Erythroblast (primary cell): ENCODE results near the gene PCNX1.

Experiments
- GATA1 ChIP-seq: IDR thresholded peaks from 2 replicates; pipeline ENCODE4 v1.6.1; 2011; ENCODE audit warnings: low read depth, mild to moderate bottlenecking, control low read depth, low read length, moderate library complexity
- POLR2A ChIP-seq: IDR thresholded peaks from 2 replicates; pipeline ENCODE4 v1.6.1; 2011; ENCODE audit warnings: mild to moderate bottlenecking, low read length

GRCh38 chr14:70887207-70887681 is 20.0 kb upstream of the PCNX1 start:
- TF ChIP-seq POLR2A (no peak), GATA1 (no peak)
